Measurements from ENCODE around the gene LEPR.

DNA sequence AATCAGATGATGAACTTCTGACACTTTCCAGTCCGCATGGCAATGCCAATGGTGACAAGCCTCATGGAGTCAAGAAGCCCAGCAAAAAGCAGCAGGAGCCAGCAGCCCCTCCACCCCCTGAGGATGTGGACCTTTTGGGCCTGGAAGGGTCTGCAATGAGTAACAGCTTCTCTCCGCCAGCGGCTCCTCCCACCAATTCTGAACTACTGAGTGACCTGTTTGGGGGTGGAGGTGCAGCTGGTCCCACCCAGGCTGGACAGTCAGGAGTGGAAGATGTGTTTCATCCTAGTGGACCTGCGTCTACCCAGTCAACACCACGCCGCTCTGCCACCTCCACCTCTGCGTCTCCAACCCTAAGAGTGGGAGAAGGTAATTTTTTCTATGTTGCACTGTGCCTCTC, 28.0 kb upstream of the LEPR start:
- TF ChIP-seq, protein P1, sequence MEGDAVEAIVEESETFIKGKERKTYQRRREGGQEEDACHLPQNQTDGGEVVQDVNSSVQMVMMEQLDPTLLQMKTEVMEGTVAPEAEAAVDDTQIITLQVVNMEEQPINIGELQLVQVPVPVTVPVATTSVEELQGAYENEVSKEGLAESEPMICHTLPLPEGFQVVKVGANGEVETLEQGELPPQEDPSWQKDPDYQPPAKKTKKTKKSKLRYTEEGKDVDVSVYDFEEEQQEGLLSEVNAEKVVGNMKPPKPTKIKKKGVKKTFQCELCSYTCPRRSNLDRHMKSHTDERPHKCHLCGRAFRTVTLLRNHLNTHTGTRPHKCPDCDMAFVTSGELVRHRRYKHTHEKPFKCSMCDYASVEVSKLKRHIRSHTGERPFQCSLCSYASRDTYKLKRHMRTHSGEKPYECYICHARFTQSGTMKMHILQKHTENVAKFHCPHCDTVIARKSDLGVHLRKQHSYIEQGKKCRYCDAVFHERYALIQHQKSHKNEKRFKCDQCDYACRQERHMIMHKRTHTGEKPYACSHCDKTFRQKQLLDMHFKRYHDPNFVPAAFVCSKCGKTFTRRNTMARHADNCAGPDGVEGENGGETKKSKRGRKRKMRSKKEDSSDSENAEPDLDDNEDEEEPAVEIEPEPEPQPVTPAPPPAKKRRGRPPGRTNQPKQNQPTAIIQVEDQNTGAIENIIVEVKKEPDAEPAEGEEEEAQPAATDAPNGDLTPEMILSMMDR (IDR thresholded peaks at IDR 0.05; ENCODE audit: low read depth, low read length): no peak
- no peak for TF ChIP-seq EZH2phosphoT487 (IDR thresholded peaks at IDR 0.05; ENCODE audit: low read depth)
